NCI-H2081 (cell line): ENCODE data around the gene CCDC146.
"Not testable (repeated sequence)": the region's sequence is repeated elsewhere in the genome, so short reads cannot be mapped to it uniquely, and the experiment has no call there.

Experiments used
- DNase-seq, 2 experiments: peaks; one replicate each; lab custom pipeline; 2025; lab: John Stamatoyannopoulos, UW

Gene CCDC146

DNA sequence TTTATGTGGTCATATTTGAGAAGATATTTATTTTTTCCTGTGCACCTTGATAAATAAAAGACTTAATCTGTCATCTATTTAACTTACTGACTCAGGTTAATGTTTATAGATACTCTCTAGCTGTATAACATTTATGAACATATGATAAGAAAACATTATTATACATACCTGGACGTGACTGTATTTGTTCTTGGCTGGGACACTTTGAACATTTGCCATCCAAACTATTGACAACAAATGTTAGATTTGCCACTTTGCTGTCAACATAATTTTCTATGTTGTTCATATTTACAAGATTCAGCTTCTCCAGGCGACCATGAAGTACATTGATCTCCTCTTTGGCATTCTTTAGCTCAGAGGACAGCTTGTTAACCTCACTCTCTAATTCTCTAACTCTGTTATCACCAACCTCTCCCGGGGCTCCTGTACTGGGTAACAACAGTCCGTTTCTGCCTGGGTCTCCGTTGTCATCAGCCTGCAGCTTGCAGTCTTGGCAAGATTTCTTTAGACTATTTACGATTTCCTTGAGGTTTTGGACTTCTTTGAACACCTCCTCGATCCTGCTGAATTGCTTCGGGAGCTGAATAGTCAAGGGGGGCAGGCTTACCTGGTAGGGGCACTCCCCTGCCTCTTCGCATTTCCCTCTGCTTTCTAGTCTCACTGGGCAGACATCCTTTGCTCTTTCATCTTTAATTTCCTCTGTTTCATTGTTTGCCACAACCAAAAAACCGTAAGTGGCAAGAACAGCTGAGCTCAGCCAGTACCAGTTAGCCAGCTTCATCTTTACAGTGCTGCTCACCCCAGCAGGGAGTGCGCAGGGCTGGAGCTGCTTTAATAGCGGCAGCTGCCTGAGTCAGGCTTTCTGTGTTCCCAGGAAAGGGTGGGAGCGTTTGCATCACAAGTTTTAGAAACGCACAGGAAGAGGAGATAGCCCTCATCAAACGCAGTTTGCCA lies 76.9 kb downstream of the CCDC146 start, which contains the start of gene FGL2:
FGL2 (minus strand) TSS at position 807 of the 954 bp plus-strand sequence; CDS start at position 781, 26 bp downstream.
- DNase-seq = peak; percentile 50 to 79

DNA sequence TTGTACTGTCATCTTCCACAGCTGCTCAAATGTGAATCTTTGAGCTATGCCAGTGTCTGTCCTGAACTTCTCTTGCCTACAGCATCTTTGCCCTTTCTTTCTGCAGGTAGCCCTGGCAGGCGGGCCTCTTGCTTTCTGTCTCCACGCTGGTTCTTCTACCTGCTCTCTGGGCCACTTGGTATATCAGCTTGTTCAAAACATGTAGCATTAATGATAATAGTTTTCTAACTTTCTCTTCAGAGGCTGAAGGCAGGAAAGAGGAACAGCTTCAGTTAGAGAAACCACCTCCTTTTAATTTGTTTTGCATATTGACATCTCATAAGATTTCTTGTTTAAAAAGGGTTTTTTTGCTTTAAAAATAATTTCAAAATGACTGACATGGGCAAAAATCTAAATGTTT lies 78.1 kb downstream of the CCDC146 start:
- DNase-seq = no peak

DNA sequence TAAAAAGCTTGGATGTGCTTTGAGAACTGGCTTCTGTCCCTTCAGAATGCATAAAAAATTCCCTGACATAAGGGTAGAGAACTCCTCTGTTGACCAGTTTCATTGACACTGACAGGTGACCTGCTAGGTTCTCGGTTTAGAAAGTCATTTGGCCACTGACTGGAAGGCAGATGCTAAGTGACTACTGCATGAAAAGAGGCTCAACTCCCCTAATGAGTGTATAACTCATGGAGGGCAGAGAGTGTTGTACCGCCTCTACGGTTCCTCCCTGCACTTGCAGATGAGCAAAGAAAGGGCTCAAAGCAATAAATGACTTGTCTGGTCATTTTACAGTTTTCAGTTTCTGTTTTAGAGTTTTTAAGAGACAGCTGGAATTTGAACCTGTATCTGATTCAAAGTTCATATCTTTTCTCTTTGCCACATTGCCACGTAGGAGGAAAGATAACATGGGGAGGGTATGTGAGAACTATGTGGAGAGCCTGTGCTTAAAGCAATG lies 80.1 kb downstream of the CCDC146 start:
- DNase-seq = no peak

DNA sequence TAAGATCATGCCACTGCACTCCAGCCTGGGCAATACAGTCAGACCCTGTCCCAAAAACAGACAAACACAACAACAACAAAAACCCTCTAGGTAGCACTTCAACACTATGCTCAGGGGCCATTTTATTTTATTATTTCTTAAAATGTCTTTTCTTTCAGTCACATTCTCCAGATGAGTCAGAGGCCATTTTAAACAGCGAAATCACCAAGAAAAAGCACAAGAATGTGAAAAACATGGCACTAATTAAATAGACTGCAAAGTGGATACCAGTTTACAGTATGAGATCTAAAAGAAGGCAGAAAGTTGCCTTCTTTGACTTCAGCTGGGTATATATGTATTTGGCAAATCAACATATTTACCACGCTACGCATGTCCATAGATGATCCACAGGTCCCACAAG lies 83.3 kb downstream of the CCDC146 start:
- DNase-seq = no peak

DNA sequence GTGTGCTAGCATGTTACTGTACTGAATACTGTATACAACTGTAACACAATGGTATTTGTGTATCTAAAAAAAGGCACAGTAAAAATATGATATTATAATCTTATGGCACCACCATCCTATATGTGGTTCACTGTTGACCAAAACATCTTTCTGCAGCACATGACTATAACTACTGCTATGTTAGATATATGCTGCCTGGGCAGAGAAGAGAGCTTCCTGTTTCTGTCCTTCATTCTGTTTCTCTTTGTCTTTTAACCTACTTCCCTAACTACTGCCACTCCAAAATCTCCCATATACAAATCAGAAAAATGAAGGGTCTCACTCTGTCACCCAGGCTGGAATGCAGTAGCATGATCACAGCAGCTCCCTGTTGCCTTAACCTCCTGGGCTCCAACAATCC lies 86.0 kb downstream of the CCDC146 start:
- no peak for DNase-seq

DNA sequence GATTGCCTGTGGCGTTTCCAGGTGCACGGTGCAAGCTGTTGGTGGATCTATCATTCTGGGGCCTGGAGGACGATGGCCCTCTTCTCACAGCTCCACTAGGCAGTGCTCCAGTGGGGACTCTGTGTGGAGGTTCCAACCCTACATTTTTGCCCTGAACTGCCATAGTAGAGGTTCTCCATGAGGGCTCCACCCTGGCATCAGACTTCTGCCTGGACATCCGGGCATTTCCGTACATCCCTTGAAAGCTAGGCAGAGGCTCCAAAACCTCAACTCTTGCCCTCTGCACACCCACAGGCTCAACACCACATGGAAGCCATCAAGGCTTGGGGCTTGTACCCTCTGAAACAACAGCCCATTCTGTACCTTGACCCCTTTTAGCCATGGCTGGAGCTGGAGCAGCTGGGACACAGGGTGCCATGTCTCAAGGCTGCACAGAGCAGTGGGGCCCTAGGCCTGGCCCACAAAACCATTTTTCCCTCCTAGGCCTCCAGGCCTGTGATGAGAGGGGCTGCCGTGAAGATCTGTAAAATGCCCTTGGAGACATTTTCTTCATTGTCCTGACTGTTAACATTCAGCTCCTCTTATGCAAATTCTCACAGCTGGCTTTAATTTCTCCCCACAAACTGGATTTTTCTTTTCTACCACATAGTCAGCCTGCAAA lies 87.2 kb downstream of the CCDC146 start:
- DNase-seq = no peak

DNA sequence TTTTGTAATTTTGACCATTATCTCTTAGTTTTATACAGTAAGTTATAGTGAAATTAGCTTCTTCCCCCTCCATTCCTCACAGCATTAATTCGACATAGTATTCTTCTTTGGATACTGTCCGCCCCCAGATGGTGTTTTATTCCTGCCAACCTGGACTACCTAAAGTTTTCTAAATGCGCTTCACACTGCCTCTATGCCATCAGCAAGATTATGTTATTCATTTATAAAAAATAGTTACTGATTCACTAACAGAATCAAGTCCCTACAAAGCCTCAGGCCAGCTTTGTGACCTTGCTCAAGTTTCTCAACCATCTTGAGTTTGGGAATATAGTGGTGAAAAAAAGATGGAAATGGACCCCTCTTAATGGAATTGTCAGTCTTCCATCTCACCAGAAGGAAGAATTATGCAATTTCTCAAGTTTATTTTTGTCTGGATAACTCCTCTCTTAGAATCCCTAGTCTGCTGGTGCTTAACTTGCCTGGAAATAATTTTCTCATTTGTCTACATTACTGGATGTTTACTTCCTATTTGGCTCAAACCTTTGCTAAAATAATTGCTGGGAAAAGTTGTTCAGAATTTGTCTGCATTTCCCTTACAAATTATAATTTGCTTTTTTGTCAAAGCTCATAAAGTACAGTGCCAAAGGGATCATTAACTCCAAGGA lies 93.9 kb downstream of the CCDC146 start:
- no peak for DNase-seq

DNA sequence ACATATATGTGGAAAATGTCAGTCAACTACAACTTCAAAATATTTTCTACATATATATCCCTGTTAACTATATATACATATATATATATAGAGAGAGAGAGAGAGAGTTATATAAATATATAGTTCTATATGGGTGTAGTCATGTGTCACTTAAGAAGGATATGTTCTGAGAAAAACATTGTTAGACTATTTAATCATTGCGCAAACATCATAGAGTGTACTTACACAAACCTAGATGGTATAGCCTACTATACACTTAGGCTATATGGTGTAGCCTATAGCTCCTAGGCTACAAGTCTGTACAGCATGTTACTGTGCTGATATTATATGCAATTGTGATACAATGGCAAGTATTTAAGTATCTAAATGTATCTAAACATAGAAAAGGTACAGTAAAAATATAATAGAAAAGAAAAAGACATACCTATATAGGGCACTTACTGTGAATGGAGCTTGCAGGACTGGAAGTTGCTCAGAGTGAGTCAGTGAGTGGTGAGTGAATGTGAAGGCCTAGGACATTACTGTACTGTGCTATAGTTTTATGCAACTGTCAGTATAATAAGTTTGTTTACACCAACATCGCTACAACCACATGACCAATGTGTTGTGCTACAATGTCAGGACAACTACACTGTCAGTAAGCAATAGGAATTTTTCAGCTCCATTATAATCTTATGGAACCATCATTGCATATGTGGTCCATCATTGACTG lies 95.2 kb downstream of the CCDC146 start:
- no peak for DNase-seq

DNA sequence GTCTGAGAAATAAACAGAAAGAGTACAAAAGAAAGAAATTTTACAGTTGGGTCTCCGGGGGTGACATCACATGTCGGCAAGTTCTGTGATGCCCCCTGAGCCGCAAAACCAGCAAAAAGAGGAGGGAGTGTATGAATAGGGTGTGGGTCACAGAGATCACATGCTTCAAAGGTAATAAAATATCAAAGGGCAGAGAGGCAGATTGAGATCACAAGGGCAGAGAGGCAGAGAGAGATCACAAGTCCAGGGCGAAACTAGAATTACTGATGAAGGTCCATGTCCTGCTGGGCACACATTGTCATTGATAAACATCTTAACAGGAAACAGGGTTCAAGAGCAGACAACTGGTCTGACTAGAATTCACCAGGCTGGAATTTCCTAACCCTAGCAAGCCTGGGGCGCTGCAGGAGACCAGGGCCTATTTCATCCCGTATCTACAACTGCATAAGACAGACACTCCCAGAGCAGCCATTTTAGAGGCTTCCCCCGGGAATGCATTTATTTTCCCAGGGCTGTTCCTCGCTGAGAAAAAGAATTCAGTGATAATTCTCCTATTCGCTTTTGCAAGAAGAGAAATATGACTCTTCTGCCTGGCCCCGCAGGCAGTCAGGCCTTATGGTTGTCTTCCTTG lies 97.4 kb downstream of the CCDC146 start:
- DNase-seq = not testable (repeated sequence)

DNA sequence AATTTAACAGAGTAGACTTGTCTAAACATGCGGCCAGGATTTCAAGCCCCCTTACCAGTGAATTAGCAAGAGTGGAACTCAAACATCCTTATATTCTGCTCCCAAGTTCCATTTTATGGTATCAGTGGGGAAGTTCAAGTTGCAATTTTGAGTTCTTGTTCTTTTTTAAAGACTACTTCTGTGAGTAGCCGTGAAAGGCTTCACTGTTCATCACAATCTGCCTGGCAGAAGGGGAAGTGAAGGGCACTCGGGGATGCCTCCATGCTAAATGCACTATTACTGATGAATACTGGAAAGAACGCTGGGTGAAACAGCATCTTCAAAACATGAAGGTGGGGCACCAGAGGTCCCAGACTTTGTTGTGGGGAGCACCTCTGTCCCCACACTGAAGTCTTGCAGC lies 99.7 kb downstream of the CCDC146 start:
- DNase-seq = no peak

DNA sequence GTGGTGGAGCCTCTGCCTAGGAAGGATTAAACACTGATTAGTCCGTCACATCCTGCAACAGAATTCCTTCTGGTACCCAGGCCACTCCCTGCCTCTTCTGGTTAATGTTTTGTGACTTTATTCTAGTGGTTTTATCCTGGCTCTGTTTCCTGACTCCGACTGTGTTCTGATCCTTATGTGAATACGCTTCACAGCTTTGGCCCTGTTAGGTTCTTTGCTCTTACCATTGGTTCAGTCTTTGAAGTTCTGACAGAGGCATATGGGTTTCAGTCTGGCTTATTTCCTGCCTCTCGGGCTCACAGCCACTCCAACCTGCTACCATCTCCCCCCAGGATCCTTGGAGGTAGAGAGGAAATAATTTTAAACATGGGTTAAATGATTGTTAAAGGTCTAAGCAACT lies 100.4 kb downstream of the CCDC146 start:
- DNase-seq = no peak

DNA sequence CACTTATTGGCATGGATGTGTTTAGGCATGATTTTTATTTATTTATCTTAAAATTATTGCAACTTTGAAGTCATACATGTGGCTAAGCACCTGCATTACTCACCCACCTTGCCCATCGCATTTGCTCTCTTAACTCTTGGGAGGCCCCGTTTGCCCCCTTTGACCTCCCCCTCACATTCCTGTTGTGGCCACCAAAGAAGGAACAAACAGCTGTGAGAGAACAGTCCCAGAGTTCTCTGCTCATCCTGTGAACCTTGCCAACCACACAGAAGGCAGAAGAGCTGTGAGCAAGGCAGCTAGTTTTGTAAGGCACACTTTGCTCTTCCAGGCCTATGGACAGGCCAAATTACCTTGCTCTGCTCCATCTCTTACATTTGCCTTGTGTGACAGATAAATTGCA lies 100.8 kb downstream of the CCDC146 start:
- no peak for DNase-seq

DNA sequence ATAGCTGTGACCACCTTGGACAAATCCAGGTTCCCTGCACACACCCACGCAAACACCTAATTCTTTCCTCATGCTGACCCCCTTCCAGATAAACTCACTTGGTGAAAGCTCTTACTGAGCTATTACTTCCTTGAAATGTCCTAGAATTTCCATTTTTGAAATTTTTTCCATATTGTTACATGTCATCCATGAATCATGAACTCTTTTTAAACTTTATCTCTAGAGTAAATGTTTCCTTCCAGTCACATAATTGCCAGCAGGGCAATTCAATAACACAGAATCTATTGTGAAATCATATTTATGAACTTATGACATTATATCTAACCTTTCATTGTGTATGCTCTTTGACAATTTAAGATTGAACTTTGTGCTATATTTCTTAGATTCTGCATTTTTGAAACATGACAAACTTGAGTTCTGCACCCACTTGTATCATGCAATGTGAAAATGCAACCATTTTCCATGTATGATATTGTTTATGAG lies 104.0 kb downstream of the CCDC146 start:
- DNase-seq = no peak

DNA sequence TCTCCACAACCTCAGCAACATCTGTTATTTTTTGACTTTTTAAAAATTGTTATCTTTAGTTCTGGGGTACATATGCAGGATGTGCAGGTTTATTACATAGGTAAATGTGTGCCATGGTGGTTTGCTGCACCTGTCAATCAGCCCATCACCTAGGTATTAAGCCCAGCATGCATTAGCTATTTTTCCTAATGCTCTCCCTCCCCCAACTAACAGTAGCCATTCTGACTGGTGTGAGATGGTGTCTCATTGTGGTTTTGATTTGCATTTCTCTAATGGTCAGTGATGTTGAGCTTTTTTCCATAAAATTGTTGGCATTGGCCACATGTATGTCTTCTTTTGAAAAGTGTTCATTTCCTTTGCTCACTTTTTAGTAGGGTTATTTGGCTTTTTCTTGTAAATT lies 106.4 kb downstream of the CCDC146 start:
- DNase-seq = not testable (repeated sequence)

DNA sequence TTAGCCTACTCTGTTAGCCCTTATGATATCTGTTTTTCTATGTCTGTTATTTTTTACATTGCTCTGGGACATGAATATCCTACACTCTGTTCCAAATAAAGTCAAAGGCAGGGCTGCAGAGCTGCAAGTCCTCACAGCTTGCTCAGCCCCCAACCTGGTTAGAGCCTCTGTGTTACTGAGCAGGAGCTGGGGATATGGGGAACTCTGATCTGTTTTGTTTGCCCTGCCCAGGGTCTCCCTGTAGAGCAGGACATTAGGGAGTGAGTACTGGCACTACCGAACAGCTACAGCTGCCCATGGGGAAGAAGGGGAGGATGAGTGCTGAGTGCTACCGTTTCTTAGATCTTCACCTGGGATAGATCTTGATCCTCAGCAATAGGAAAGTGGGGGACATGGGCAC lies 110.1 kb downstream of the CCDC146 start:
- DNase-seq = no peak

DNA sequence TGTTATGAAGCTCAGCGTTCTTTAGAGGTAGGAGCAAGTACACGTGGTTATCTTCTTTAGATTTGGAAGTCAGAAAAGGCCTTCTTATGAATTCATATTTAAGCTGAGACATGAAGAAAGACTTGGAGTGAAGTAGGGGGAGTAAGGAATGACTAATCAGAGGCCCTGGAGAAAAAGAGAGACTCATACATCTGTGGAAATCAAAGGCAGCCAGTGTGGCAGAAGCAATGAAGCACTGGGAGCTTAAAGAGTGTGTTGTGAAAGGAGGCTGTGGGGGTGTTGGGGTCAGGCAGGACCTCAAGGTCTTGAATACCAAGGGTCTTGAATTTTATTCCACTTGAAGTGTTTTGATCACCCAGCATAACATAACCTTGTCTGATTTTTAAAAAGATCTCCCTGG lies 112.9 kb downstream of the CCDC146 start:
- no peak for DNase-seq

DNA sequence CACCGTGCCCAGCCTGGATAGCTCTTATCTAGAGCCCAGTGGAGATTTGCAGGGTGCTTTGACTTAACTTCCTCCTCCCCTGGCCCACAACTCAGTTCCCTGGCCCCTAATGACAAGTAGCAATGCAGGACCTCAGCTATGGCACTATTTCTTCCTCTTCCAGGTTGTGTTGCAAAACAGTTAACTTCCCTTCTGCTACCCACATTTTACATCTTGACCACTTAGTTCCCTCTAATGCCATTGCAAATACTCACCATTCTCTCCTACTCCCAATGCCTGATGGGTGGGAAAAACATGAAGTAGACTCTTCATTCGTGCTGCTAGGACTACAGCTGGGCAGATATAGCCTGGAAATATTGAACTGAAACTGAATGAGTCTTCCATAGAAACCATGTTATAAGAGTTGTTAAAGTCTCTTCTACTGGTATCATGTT lies 116.3 kb downstream of the CCDC146 start:
- no peak for DNase-seq

DNA sequence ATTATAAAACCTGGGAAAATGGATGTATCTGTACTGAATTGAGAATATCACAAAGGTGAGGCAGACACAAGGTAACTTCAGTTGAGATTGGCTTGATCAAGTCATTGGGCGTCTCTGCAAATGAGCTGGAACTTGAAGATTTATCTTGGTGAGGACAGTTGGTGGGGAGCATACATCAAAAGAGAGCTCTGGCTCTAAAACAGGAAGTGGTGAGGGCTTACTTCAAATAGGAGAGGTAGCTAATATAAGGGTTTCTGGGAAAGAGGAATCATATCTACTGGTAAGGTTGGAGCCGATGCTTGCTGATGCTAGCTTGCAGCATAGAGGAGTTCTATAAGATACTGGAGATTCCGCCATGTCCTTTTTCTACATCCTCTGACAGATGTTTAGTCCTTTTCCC lies 117.1 kb downstream of the CCDC146 start:
- DNase-seq = no peak

DNA sequence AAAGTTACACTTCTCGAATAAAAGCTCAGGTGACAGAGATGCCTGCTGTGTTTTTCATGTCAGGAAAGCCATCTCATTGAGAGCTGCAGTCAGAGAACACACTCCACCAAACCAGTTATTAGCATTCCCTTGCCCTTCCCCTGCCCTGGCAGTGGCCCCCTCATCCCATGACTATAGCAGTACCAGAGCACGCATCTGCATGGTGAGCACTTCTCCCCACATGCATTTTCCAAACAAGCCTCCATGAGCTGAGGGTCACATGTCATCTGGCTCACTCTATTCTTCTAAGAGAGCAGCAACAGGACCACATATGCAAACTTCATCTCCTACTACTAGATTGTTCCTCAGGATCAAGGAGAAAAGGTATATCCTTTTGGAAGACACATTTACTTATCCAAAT lies 119.7 kb downstream of the CCDC146 start:
- no peak for DNase-seq

DNA sequence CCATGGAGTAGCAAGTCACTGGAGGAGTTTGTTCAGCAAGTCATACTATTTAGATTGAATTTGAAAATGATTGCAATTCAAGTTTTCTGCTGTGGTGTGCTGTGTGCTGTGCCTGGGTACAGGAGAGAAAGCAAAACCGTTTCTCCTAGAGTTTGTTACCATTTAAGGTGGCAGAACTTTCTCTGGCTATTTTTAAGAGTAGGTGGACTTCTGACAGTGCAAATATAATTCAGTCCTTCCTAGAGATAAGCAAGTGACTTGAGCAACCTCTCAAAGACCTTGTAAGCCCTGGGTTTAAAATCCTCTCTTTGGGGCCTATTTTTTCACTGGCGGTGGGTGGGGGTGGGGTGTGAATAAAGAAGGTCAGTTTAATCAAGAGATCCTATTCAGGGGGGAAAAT lies 120.1 kb downstream of the CCDC146 start:
- no peak for DNase-seq
